ENCODE data around the gene ZNF862. TPM values are rescaled to one million over a fixed set of nuclear protein-coding genes. Genes with fewer than 3 reads are reported as not detected.
A peak's percentile ranks its signal among the peaks of the same experiment; 100 is the strongest.

The ZNF862 gene
- total RNA-seq, result 10 to 100 TPM; 21.5 to 24.9 TPM

DNA sequence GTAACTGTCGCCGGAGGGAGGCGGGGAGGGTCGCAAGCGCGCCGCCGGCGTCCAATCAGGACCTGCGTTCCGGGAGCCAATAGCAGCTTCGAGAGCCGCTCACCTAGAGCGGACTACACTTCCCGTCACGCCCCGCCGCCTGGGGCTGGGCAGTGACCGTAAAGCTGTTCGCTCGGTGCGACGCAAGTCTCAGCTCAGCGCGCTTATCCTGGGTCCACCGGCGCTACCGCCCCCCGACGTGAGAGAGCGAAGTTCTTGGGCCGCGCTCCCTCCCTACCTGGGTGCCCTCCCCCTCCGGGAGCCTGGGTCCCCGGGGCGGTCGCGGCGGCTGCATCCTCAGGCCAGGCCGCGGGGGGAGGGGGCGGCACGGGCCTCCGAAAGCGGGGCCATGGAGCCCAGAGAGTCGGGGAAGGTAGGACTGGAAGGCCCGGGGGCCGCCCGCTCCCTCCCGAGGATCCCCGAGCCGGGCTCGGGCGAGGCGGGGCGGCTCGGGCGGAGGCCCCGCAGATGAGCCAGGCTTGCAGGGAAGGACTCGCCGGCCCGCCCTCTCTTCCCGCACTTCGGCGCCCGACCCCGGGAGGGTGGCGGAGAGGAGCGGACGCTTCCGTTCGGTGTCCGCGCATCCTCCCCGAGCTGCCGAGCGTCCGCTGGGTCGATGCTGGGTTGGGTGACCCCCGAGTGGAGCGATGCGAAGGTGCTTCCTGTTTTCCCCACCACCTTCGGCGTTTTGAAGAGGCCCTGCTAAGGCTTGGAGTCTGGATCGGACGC lies at the start of gene ZNF862:
Gene ZNF862 (plus strand): TSS at position 152 of the 768 bp plus-strand sequence. CDS start 237 bp downstream, at position 389.
- Mint-ChIP-seq H3K9me3 (ENCODE audit: insufficient read depth) (no peaks in the 10 kb centered on the region), H3K27ac (peak within 1 kb of the TSS; percentile 83), H3K27me3 (ENCODE audit: low read depth) (peaks cover 17% of the 10 kb centered on the region), H3K4me3 (peak within 1 kb of the TSS; percentile 84), H3K4me1 (ENCODE audit: low read depth) (peaks cover 29% of the 10 kb centered on the region), H3K36me3 (ENCODE audit: low read depth) (peaks cover 8% of the 10 kb centered on the region)
- peak; percentile 98 for ATAC-seq
- peak; percentile 97 for DNase-seq
- ChIA-PET CTCF (interaction anchor here (1.0 to 2.9 kb wide), 6 partner anchors 11 to 44 kb away, joined by 6 to 14 read pairs (median 10); no protein-coding TSS in a partner anchor), POLR2A (interaction anchor here (0.6 to 2.4 kb wide), 9 partner anchors 8 to 1320 kb away, joined by 3 to 35 read pairs (median 4); no protein-coding TSS in a partner anchor)

DNA sequence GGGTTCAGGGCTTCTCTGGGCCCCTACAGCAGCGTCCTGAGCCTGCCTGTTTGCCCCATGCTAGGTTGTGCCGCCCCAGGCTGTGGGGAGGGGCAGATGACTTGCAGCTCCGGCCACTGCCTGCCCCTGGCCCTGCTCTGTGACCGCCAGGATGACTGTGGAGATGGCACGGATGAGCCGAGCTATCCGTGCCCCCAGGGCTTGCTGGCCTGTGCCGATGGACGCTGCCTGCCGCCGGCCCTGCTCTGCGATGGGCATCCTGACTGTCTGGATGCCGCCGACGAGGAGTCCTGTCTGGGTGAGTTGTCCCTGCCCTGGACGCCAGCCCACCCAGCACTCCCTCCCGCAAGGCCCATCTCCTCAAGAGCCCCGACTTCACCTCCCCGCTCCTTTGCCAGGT lies 49.1 kb upstream of the ZNF862 start:
- Mint-ChIP-seq H3K4me1 (ENCODE audit: low read depth) (peaks cover 3% of the 10 kb centered on the region), H3K27ac (no peak overlapping the region), H3K36me3 (ENCODE audit: low read depth) (no peaks in the 10 kb centered on the region), H3K27me3 (ENCODE audit: low read depth) (peaks cover 12% of the 10 kb centered on the region), H3K4me3 (no peak overlapping the region), H3K9me3 (ENCODE audit: insufficient read depth) (no peaks in the 10 kb centered on the region)
- ATAC-seq, result no peak
- POLR2A ChIA-PET, result no interaction called here
- CTCF ChIA-PET, result interaction anchor here (0.8 to 0.9 kb wide), 2 partner anchors 18 to 19 kb away, joined by 3 to 4 read pairs; no protein-coding TSS in a partner anchor
- no peak for DNase-seq

DNA sequence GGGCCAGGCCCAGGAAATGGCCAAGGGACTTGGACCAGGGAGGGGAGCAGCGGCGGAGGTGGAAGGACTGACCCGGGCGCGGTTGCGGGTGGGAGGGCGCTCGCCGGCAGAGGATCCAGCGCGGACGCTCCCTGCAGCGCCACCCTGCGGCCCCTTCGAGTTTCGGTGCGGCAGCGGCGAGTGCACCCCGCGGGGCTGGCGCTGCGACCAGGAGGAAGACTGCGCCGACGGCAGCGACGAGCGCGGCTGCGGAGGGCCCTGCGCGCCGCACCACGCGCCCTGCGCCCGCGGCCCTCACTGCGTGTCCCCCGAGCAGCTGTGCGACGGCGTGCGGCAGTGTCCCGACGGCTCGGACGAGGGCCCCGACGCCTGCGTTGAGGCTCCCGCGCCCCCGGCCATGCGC lies 48.0 kb upstream of the ZNF862 start:
- ATAC-seq, result peak; percentile 77
- Mint-ChIP-seq H3K4me1 (ENCODE audit: low read depth) (peaks cover 3% of the 10 kb centered on the region), H3K36me3 (ENCODE audit: low read depth) (no peaks in the 10 kb centered on the region), H3K9me3 (ENCODE audit: insufficient read depth) (no peaks in the 10 kb centered on the region), H3K27me3 (ENCODE audit: low read depth) (peaks cover 12% of the 10 kb centered on the region), H3K4me3 (no peak overlapping the region), H3K27ac (no peak overlapping the region)
- peak; percentile 62 for DNase-seq
- ChIA-PET CTCF (interaction anchor here (0.9 to 1.0 kb wide), 3 partner anchors 20 to 128 kb away, joined by 3 read pairs; no protein-coding TSS in a partner anchor), POLR2A (no interaction called here)

DNA sequence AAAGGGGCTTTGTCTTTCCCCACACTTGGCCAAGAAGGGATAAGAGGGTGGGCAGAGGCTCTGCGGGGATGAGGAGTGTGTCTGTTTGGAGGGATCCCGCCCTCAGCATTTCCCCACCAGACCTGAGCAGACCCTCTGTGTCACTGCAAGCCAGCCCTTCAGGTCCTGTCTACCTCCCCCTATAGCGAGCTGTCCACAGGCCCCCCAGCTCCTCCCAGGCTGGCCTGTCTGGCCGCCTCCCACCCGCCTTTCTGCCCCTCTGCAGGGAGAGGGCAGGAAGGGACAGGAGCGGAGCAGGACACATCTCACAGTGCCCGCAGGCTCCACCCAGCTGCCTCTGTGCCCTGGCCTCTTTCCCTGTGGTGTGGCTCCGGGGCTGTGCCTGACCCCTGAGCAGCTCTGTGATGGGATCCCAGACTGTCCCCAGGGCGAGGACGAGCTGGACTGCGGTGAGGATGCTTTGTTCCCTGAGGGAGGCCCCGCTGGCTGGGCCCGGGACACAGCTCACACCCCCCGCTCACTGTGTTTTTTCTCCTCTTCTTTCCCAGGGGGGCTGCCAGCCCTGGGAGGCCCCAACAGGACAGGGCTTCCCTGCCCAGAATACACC lies 47.3 kb upstream of the ZNF862 start:
- H3K36me3 Mint-ChIP-seq (ENCODE audit: low read depth), result no peaks in the 10 kb centered on the region
- H3K27me3 Mint-ChIP-seq (ENCODE audit: low read depth), result peaks cover 12% of the 10 kb centered on the region
- H3K9me3 Mint-ChIP-seq (ENCODE audit: insufficient read depth), result no peaks in the 10 kb centered on the region
- no peak overlapping the region for H3K4me3 Mint-ChIP-seq
- H3K27ac Mint-ChIP-seq, result no peak overlapping the region
- H3K4me1 Mint-ChIP-seq (ENCODE audit: low read depth), result peaks cover 3% of the 10 kb centered on the region
- ATAC-seq (no peak), DNase-seq (no peak)
- CTCF ChIA-PET, result interaction anchor here (0.9 to 1.5 kb wide), 2 partner anchors 49 to 131 kb away, joined by 3 to 4 read pairs; no protein-coding TSS in a partner anchor
- POLR2A ChIA-PET, result no interaction called here

DNA sequence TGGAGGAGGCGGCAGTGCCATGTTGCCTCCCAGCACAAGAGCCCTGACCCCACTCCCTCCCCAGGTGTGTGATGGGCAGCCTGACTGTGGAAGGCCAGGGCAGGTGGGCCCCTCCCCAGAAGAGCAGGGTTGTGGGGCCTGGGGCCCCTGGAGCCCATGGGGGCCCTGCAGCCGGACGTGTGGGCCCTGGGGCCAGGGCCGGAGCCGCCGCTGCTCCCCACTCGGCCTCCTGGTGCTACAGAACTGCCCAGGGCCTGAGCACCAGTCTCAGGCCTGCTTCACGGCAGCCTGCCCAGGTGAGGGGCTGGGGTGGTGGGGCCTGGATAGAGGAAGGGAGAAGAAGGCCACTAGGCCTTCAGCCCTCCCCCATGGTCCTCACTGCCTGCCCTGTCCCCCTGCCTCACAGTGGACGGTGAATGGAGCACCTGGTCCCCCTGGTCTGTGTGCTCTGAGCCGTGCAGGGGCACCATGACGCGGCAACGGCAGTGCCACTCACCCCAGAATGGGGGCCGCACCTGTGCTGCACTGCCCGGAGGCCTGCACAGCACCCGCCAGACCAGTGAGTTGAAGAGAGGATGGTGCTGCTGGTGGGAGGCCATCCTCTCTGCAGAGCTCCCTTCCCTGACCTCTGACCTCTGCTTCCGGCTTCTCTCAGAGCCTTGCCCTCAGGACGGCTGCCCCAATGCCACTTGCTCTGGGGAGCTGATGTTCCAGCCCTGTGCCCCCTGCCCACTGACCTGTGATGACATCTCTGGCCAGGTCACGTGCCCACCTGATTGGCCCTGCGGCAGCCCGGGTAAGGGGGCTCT lies 46.6 kb upstream of the ZNF862 start:
- ChIA-PET POLR2A (no interaction called here), CTCF (interaction anchor here (0.9 to 1.5 kb wide), 2 partner anchors 49 to 132 kb away, joined by 3 to 4 read pairs; no protein-coding TSS in a partner anchor)
- Mint-ChIP-seq H3K4me1 (ENCODE audit: low read depth) (peaks cover 3% of the 10 kb centered on the region), H3K27me3 (ENCODE audit: low read depth) (peaks cover 12% of the 10 kb centered on the region), H3K36me3 (ENCODE audit: low read depth) (no peaks in the 10 kb centered on the region), H3K27ac (no peak overlapping the region), H3K9me3 (ENCODE audit: insufficient read depth) (no peaks in the 10 kb centered on the region), H3K4me3 (no peak overlapping the region)
- ATAC-seq (no peak), DNase-seq (no peak)

DNA sequence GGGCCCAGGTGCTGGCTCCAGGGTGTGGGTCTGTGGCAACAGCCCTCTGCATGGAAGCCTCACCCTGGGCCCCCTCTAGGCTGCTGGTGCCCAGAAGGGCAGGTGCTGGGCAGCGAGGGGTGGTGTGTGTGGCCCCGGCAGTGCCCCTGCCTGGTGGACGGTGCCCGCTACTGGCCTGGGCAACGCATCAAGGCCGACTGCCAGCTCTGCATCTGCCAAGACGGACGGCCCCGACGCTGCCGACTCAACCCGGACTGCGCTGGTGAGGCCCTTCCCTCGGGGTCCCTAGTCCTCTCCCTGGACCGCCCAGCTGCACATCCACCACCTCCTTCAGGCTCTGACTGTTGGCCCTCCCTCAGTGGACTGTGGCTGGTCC lies 46.0 kb upstream of the ZNF862 start:
- H3K9me3 Mint-ChIP-seq (ENCODE audit: insufficient read depth), result no peaks in the 10 kb centered on the region
- H3K4me3 Mint-ChIP-seq, result no peak overlapping the region
- DNase-seq (no peak), ATAC-seq (no peak)
- peaks cover 3% of the 10 kb centered on the region for H3K4me1 Mint-ChIP-seq (ENCODE audit: low read depth)
- POLR2A ChIA-PET, result no interaction called here
- no peak overlapping the region for H3K27ac Mint-ChIP-seq
- H3K36me3 Mint-ChIP-seq (ENCODE audit: low read depth), result no peaks in the 10 kb centered on the region
- CTCF ChIA-PET, result no interaction called here
- H3K27me3 Mint-ChIP-seq (ENCODE audit: low read depth), result peaks cover 12% of the 10 kb centered on the region

DNA sequence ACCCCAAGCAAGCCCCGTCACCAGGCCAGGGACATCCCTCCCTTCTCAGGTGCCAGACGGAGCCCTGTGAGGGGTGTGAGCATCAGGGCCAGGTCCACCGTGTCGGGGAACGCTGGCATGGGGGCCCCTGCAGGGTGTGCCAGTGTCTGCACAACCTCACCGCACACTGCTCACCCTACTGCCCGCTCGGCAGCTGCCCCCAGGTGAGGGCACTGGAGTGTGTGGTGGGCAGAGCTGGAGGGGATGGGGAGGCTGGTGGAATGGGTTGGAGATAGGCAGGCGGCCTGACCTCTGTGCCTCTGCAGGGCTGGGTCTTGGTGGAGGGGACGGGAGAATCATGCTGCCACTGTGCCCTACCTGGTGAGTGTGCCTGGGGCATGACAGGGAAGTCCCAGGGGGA lies 44.9 kb upstream of the ZNF862 start:
- Mint-ChIP-seq H3K27ac (no peak overlapping the region), H3K4me3 (no peak overlapping the region), H3K4me1 (ENCODE audit: low read depth) (peaks cover 3% of the 10 kb centered on the region), H3K27me3 (ENCODE audit: low read depth) (peaks cover 12% of the 10 kb centered on the region), H3K36me3 (ENCODE audit: low read depth) (no peaks in the 10 kb centered on the region), H3K9me3 (ENCODE audit: insufficient read depth) (no peaks in the 10 kb centered on the region)
- CTCF ChIA-PET, result no interaction called here
- no peak for ATAC-seq
- POLR2A ChIA-PET, result no interaction called here
- DNase-seq, result no peak

DNA sequence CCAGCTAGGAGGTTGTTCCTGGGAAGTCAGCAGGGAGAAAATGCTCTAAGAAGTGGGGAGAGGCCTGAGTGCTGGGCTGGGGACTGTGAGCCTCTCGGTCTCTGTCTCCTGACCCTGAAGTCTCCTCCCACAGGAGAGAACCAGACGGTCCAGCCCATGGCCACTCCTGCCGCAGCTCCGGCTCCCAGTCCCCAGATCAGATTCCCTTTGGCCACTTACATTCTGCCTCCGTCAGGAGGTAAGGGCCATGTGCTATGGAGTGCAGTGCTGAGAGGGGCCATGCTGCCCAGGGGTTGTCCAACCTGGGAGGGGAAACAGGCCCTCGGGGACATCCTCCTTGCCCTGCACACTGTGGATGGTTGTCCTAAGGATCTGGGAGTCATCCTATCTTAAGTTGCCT lies 43.5 kb upstream of the ZNF862 start:
- Mint-ChIP-seq H3K4me1 (ENCODE audit: low read depth) (peaks cover 3% of the 10 kb centered on the region), H3K4me3 (no peak overlapping the region), H3K9me3 (ENCODE audit: insufficient read depth) (no peaks in the 10 kb centered on the region), H3K27ac (no peak overlapping the region), H3K27me3 (ENCODE audit: low read depth) (peaks cover 8% of the 10 kb centered on the region), H3K36me3 (ENCODE audit: low read depth) (no peaks in the 10 kb centered on the region)
- DNase-seq (no peak), ATAC-seq (no peak)
- CTCF ChIA-PET, result no interaction called here
- POLR2A ChIA-PET, result no interaction called here

DNA sequence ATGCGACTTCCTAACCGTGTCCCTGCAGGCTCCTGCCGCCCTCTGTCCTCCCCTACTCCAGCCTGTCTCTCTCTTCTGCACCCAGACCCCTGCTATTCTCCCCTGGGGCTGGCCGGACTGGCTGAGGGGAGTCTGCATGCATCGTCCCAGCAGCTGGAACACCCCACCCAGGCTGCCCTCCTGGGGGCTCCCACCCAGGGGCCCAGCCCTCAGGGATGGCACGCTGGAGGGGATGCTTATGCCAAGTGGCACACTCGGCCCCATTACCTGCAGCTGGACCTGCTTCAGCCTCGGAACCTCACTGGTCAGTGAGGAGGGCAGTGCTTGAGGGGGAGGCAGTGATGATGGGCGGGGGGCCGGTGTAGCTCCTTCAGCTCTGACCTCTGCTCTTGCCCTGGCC lies 43.0 kb upstream of the ZNF862 start:
- H3K4me3 Mint-ChIP-seq, result no peak overlapping the region
- H3K27ac Mint-ChIP-seq, result no peak overlapping the region
- H3K36me3 Mint-ChIP-seq (ENCODE audit: low read depth), result no peaks in the 10 kb centered on the region
- ATAC-seq, result no peak
- CTCF ChIA-PET, result no interaction called here
- H3K9me3 Mint-ChIP-seq (ENCODE audit: insufficient read depth), result no peaks in the 10 kb centered on the region
- no peaks in the 10 kb centered on the region for H3K4me1 Mint-ChIP-seq (ENCODE audit: low read depth)
- no peak for DNase-seq
- POLR2A ChIA-PET, result no interaction called here
- H3K27me3 Mint-ChIP-seq (ENCODE audit: low read depth), result peaks cover 3% of the 10 kb centered on the region

DNA sequence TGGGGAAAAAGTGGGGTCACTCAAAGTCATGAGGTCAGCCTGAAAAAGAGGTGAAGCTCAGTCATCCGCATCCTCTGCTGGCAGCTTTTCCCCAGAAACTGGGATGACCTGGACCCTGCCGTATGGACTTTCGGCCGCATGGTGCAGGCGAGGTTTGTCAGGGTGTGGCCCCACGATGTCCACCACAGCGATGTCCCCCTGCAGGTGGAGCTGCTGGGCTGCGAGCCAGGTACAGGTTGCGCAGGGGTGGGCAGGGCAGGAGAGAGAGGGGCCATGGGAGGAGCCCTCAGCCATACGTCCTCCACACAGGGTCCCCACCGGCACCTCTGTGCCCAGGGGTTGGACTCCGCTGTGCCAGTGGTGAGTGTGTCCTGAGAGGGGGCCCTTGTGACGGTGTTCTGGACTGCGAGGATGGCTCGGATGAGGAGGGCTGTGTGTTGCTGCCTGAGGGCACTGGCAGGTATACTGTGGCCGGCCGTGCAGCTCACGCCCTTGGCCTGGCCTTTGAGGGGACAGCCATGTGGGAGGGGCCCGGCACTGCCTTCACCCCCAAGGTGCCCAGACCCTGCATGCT lies 41.8 kb upstream of the ZNF862 start:
- CTCF ChIA-PET, result no interaction called here
- Mint-ChIP-seq H3K4me1 (ENCODE audit: low read depth) (no peaks in the 10 kb centered on the region), H3K36me3 (ENCODE audit: low read depth) (no peaks in the 10 kb centered on the region), H3K27ac (no peak overlapping the region), H3K9me3 (ENCODE audit: insufficient read depth) (no peaks in the 10 kb centered on the region), H3K27me3 (ENCODE audit: low read depth) (no peaks in the 10 kb centered on the region), H3K4me3 (no peak overlapping the region)
- POLR2A ChIA-PET, result no interaction called here
- ATAC-seq, result no peak
- DNase-seq, result no peak

DNA sequence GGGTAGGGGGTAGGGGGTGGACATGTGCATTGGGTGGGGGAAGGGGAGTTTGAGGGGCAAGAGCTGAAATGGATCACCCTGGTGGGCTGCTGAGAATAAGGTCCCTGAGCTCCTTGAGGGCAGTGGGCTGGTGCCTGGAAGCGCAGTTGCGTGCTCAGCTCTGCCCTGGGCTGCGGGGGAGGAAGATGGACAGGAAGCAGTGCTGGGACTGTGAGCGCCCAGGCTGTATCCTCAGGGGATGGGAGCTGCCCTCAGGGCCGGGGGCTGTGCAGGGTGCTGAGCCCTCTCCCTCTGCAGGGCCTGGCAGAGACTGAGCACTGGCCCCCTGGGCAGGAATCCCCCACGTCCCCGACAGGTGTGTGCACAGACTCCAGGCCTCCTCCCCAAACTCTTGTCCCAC lies 40.4 kb upstream of the ZNF862 start:
- H3K36me3 Mint-ChIP-seq (ENCODE audit: low read depth), result no peaks in the 10 kb centered on the region
- no peaks in the 10 kb centered on the region for H3K9me3 Mint-ChIP-seq (ENCODE audit: insufficient read depth)
- ATAC-seq, result no peak
- H3K27me3 Mint-ChIP-seq (ENCODE audit: low read depth), result no peaks in the 10 kb centered on the region
- no peak overlapping the region for H3K4me3 Mint-ChIP-seq
- DNase-seq, result no peak
- H3K4me1 Mint-ChIP-seq (ENCODE audit: low read depth), result no peaks in the 10 kb centered on the region
- no peak overlapping the region for H3K27ac Mint-ChIP-seq
- POLR2A ChIA-PET, result no interaction called here
- CTCF ChIA-PET, result no interaction called here

Measured in activated CD8-positive, alpha-beta T cell treated with anti-CD3 and anti-CD28 coated beads, Interleukin-2, amount 10 ng/mL, durations not matched to agents 7 days and 5 days (primary cell).